Measurements from ENCODE around the gene CD86. TPM values are rescaled to one million over a fixed set of nuclear protein-coding genes. Genes with fewer than 3 reads are reported as not detected.

The CD86 gene
- total RNA-seq, 1 experiment from 2014 or later, result not detected

DNA sequence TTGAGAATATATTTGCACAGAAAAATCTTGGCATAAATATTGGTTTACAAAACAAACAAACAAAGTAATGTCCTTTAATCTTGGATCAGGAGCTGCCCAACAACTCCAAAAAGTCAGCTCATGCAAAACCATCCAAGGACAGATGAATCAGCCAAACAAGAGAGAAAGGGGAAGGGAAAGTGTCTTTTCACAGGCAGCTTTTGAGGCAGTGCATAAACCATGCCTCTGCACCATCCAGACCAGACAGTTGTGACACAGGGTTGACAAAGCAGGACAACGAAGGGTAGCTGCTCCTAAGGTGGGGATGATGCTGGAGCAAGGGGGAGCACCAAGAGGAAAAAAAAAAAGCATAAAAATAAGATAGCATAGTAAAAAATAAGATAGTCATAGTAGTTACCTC lies 8.7 kb downstream of the CD86 start:
- TF ChIP-seq POLR2AphosphoS5 (IDR thresholded peaks at IDR 0.05; ENCODE audit: low read depth, low read length) (no peak), TCF7L2 (IDR thresholded peaks at IDR 0.05; ENCODE audit: low read depth, low read length) (no peak), CTCF (IDR thresholded peaks at IDR 0.05) (no peak), SIN3A (IDR thresholded peaks at IDR 0.05; ENCODE audit: borderline replicate concordance, insufficient read depth, low read depth, low read length) (no peak)
- in situ Hi-C loops (cut with HindIII; ENCODE audit: low pct_unique_long_range_greater_than_20kb, low sequenced_read_pairs), result no loop called here
- no TSS peak for BruUV-seq (replicated peaks)
- no peak for ATAC-seq
- no peaks in the 10 kb centered on the region for H3K27me3 ChIP-seq (ENCODE audit: control insufficient read depth, insufficient read depth, low read length)
- H3K27ac ChIP-seq (ENCODE audit: low read length), result no peak overlapping the region
- no peak overlapping the region for H3K4me3 ChIP-seq (ENCODE audit: low read depth in 2 of 2, low read length in 2 of 2)
- H3K4me1 ChIP-seq (ENCODE audit: control insufficient read depth, insufficient read depth, low read length), result no peaks in the 10 kb centered on the region
- H3K36me3 ChIP-seq (ENCODE audit: control insufficient read depth, insufficient read depth, low read length), result no peaks in the 10 kb centered on the region
- no peaks in the 10 kb centered on the region for H3K9me3 ChIP-seq (ENCODE audit: control insufficient read depth, insufficient read depth, low read depth, low read length)
- POLR2A ChIA-PET, result no interaction called here
- CTCF ChIA-PET, result no interaction called here
- no peak for DNase-seq (ENCODE audit: low read depth, low spot score)
- intact Hi-C loops (cut with micrococcal nuclease; ENCODE audit: unreplicated experiment), result no loop called here

DNA sequence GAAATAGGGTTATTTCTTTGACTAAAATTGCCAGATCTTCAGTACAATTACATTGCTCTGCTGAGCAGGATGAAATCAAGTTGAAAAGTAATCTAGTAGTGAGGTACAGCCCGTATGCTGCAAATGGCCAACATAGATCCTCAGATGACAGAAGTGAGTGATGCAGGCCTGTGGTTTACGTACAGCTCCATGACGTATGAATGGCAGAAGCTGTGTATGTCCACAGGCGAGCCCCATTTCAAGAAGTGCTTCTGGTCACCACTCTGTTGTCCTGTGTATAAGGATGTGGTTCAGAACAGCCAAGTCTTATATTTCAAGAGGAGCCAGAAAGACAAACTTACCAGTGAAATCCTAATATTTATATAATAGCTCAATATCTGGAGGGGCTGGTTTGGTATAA lies 9.2 kb downstream of the CD86 start:
- CTCF ChIA-PET, result no interaction called here
- DNase-seq (ENCODE audit: low read depth, low spot score) (no peak), ATAC-seq (no peak)
- intact Hi-C loops (cut with micrococcal nuclease; ENCODE audit: unreplicated experiment) (no loop called here), in situ Hi-C loops (cut with HindIII; ENCODE audit: low pct_unique_long_range_greater_than_20kb, low sequenced_read_pairs) (no loop called here)
- TF ChIP-seq SIN3A (IDR thresholded peaks at IDR 0.05; ENCODE audit: borderline replicate concordance, insufficient read depth, low read depth, low read length) (no peak), POLR2AphosphoS5 (IDR thresholded peaks at IDR 0.05; ENCODE audit: low read depth, low read length) (no peak), TCF7L2 (IDR thresholded peaks at IDR 0.05; ENCODE audit: low read depth, low read length) (no peak), CTCF (IDR thresholded peaks at IDR 0.05) (no peak)
- TF ChIP-seq, protein P1, sequence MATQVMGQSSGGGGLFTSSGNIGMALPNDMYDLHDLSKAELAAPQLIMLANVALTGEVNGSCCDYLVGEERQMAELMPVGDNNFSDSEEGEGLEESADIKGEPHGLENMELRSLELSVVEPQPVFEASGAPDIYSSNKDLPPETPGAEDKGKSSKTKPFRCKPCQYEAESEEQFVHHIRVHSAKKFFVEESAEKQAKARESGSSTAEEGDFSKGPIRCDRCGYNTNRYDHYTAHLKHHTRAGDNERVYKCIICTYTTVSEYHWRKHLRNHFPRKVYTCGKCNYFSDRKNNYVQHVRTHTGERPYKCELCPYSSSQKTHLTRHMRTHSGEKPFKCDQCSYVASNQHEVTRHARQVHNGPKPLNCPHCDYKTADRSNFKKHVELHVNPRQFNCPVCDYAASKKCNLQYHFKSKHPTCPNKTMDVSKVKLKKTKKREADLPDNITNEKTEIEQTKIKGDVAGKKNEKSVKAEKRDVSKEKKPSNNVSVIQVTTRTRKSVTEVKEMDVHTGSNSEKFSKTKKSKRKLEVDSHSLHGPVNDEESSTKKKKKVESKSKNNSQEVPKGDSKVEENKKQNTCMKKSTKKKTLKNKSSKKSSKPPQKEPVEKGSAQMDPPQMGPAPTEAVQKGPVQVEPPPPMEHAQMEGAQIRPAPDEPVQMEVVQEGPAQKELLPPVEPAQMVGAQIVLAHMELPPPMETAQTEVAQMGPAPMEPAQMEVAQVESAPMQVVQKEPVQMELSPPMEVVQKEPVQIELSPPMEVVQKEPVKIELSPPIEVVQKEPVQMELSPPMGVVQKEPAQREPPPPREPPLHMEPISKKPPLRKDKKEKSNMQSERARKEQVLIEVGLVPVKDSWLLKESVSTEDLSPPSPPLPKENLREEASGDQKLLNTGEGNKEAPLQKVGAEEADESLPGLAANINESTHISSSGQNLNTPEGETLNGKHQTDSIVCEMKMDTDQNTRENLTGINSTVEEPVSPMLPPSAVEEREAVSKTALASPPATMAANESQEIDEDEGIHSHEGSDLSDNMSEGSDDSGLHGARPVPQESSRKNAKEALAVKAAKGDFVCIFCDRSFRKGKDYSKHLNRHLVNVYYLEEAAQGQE (IDR thresholded peaks at IDR 0.05; ENCODE audit: insufficient read depth in 1 of 2, low read depth in 2 of 2, low read length in 1 of 2), result no peak
- POLR2A ChIA-PET, result no interaction called here
- no TSS peak for BruUV-seq (replicated peaks)
- H3K36me3 ChIP-seq (ENCODE audit: control insufficient read depth, insufficient read depth, low read length), result no peaks in the 10 kb centered on the region
- no peaks in the 10 kb centered on the region for H3K27me3 ChIP-seq (ENCODE audit: control insufficient read depth, insufficient read depth, low read length)
- no peak overlapping the region for H3K27ac ChIP-seq (ENCODE audit: low read length)
- no peaks in the 10 kb centered on the region for H3K4me1 ChIP-seq (ENCODE audit: control insufficient read depth, insufficient read depth, low read length)
- no peaks in the 10 kb centered on the region for H3K9me3 ChIP-seq (ENCODE audit: control insufficient read depth, insufficient read depth, low read depth, low read length)
- no peak overlapping the region for H3K4me3 ChIP-seq (ENCODE audit: low read depth in 2 of 2, low read length in 2 of 2)
